GM13977 (cell line): ENCODE measurements around the gene SLIT3.

Experiments
- DNase-seq: peaks from one replicate; pipeline ENCODE4 v3.0.0; 2012; ENCODE audit warnings: low spot score
- in situ Hi-C: fragments of 300-500 bp; cut with MboI; formaldehyde crosslinking; loops from one replicate; pipeline ENCODE4 v1.12.0; 2022; ENCODE audit warnings: low sequenced_read_pairs, low pct_unique_long_range_greater_than_20kb, mixed read lengths, inconsistent platforms; ENCODE audit not compliant: unreplicated experiment
- TF ChIP-seq, protein P1 (sequence below): IDR thresholded peaks from 2 replicates; pipeline ENCODE4 v1.5.1; 2012; ENCODE audit warnings: mild to moderate bottlenecking, control low read depth; ENCODE audit not compliant: insufficient read depth; ENCODE audit errors: extremely low read depth, missing control alignments

Gene SLIT3

DNA sequence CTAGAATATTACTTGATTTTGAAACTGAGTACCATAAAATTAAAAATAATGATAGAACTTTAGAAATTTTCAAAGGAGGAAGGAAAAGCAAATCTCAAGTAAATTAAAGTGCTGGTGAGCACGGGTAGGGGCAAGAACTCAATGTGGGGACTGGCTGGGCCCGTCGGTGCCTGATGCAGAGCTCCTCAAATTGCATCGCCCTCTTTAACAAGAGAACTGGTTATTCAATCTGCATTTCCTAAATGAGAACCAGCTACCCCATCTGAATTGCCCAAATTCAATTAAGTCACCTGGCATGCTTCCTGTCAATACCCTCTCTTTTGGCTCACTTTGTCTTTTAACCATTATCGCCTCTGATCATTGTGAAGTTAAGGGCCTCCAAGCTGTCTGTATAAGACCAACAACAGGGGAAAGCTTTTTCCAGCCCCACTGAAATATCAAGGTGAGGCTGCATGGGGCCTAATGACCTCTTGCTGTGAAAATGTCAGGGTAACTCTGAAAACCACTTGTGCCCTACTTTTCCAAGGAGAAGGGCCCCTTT is 316.7 kb downstream of the SLIT3 start:
- DNase-seq: no peak
- in situ Hi-C loops: loop anchor here (25.0 kb wide), 2 partner anchors 303 to 603 kb away; partner anchors contain the start of gene SPDL1
- TF ChIP-seq, protein P1, sequence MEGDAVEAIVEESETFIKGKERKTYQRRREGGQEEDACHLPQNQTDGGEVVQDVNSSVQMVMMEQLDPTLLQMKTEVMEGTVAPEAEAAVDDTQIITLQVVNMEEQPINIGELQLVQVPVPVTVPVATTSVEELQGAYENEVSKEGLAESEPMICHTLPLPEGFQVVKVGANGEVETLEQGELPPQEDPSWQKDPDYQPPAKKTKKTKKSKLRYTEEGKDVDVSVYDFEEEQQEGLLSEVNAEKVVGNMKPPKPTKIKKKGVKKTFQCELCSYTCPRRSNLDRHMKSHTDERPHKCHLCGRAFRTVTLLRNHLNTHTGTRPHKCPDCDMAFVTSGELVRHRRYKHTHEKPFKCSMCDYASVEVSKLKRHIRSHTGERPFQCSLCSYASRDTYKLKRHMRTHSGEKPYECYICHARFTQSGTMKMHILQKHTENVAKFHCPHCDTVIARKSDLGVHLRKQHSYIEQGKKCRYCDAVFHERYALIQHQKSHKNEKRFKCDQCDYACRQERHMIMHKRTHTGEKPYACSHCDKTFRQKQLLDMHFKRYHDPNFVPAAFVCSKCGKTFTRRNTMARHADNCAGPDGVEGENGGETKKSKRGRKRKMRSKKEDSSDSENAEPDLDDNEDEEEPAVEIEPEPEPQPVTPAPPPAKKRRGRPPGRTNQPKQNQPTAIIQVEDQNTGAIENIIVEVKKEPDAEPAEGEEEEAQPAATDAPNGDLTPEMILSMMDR: no peak

DNA sequence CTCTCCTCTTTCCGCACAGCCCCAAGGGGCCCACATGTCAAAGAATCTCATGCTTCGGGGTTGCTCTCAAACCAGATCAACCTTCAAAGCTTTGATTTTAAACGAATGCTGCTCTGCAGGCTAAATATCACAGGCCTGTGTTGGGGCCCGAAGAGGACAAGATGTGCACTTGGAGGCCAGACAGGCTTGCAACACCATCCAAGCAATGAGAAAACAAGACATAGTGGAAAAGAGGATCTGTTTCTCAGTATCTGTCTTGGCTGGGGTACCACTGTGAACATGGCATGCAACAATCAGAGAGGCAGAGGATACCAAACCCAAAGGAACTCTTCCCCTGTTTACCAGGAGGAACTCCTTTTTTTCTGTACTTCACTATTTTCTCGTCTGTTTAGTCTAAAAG is 321.8 kb downstream of the SLIT3 start:
- TF ChIP-seq, protein P1: no peak
- DNase-seq: no peak
- in situ Hi-C loops: loop anchor here (25.0 kb wide), 2 partner anchors 308 to 608 kb away; partner anchors contain the start of gene SPDL1

DNA sequence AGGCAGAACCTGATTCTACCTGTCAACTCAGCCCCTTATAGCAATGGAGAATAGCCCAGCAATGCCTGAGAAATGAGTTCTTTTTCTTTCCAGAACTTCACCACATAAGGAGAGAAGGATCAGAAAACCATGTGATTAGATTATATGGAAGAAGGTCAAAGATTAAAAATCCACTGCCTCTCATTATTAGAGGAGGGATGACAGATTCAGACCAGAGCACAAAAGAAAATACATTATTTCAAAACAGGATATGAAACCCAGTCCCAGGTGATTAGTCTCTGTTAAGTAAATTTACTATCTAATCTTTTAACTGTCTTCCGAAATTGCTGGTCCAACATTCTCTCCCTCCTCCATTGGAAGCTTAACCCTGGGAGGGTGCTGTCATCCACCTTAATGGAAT is 322.4 kb downstream of the SLIT3 start:
- in situ Hi-C loops: loop anchor here (25.0 kb wide), 2 partner anchors 309 to 609 kb away; partner anchors contain the start of gene SPDL1
- TF ChIP-seq, protein P1: no peak
- no peak for DNase-seq

DNA sequence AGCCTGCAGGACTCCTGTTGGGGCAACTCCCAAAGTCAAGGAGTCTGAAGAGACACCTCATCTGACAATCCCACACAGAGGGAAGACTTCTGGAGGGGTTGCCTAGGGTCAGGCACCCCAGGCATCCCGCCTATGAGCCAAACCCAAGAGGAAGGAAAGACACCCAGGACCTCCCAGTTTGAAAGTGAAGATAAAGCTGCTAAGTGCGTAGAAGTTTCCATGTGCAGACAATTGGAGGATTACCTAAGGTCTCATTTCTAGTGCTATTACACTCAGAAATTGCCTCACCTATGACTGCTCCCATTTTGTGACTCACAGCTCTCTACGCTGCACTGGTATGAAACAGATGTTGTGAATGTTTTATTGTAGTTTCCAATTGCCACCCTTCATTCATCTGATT is 322.9 kb downstream of the SLIT3 start:
- DNase-seq: no peak
- TF ChIP-seq, protein P1: no peak
- in situ Hi-C loops: loop anchor here (25.0 kb wide), 2 partner anchors 309 to 609 kb away; partner anchors contain the start of gene SPDL1

DNA sequence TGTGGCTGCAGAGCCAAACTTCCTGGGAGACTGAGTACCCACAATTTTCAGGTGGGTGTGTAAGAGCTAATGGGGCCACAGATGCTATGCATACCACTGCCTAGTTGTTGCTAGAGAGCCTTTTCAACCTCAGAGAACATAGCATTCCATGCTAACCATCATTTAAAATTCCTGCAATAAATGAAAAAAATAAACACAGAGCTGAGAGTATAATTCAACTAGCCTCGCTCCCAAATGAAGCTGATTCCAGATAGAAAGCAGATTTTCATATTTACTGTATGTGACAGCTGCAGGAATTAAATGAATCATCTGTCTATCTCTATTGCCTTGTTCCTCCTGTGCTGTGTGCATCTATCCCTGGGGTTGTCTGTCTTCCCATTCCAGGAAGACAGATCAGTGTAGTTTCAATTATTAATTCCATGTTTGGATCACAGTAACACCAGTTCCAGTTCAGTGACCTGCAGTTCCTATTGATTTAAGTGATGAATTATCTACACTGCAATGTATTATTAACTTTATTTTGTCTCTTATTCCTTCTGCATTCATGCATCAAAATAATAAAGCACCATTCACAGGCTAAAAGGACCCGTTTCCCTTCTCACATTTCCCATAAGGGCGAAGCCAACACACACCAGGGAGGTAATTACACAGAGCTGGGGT is 324.5 kb downstream of the SLIT3 start:
- TF ChIP-seq, protein P1: no peak
- DNase-seq: no peak
- in situ Hi-C loops: loop anchor here (25.0 kb wide), 2 partner anchors 311 to 611 kb away; partner anchors contain the start of gene SPDL1

DNA sequence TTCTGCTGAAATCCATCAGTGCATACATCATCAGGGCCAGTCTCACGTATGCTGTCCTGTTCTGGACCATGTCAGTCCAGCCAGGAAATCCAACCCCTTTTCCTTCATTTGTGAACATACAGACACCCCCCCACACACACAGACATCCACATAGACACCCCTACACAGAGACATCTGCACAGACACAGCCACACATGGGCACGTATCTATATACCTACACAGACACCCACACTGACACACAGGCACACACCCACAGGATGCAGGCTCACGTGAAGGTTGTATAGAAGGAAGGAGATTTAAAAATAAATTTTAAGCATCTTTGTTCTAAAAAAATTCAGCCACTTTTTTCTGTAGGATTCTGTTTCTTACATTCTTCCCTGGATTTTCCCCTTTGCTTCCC is 325.6 kb downstream of the SLIT3 start:
- no peak for DNase-seq
- in situ Hi-C loops: loop anchor here (25.0 kb wide), 2 partner anchors 312 to 612 kb away; partner anchors contain the start of gene SPDL1
- TF ChIP-seq, protein P1: no peak
